GM23338 (cell line): ENCODE measurements around the gene PLEKHD1. TPM values are rescaled to one million over a fixed set of nuclear protein-coding genes. Genes with fewer than 3 reads are reported as not detected.

Experiments used
- ATAC-seq: fragments of 200-7000 bp; cut with Tn5 transposase; 3 replicates; pipeline ENCODE4 v1.9.1; 2020
- DNase-seq: peaks from one replicate; pipeline ENCODE4 v3.0.0-alpha.2; 2015; ENCODE audit warnings: low spot score
- H2AFZ ChIP-seq: fragments of 200-600 bp; sonication (generic); 2 replicates; pipeline ENCODE4 v1.8.0; 2016; ENCODE audit warnings: antibody characterized with exemption, mild to moderate bottlenecking, moderate library complexity
- H3F3A ChIP-seq: fragments of 200-600 bp; sonication (generic); replicated peaks from 2 replicates; pipeline ENCODE4 v1.8.0; 2017; ENCODE audit warnings: antibody characterized with exemption, mixed run types, low read depth
- H3K27ac ChIP-seq: fragments of 200-600 bp; sonication (generic); 2 replicates; pipeline ENCODE4 v1.6.1; 2016; ENCODE audit warnings: low read depth
- H3K27me3 ChIP-seq: fragments of 200-600 bp; sonication (generic); 2 replicates; pipeline ENCODE4 v1.8.0; 2016; ENCODE audit warnings: mild to moderate bottlenecking, mixed run types, moderate library complexity; ENCODE audit not compliant: insufficient read depth
- H3K36me3 ChIP-seq: fragments of 200-600 bp; sonication (generic); 2 replicates; pipeline ENCODE4 v1.8.0; 2016; ENCODE audit warnings: mild to moderate bottlenecking; ENCODE audit not compliant: insufficient read depth
- H3K4me1 ChIP-seq: fragments of 200-600 bp; sonication (generic); 2 replicates; pipeline ENCODE4 v1.8.0; 2016; ENCODE audit warnings: mild to moderate bottlenecking, moderate library complexity; ENCODE audit not compliant: insufficient read depth
- H3K4me2 ChIP-seq: fragments of 200-600 bp; sonication (generic); 2 replicates; pipeline ENCODE4 v1.7.1; 2017; ENCODE audit warnings: mixed run types
- H3K4me3 ChIP-seq: fragments of 200-600 bp; sonication (generic); 2 replicates; pipeline ENCODE4 v1.6.1; 2016; ENCODE audit warnings: mixed run types
- H3K79me2 ChIP-seq: fragments of 200-600 bp; sonication (generic); replicated peaks from 2 replicates; pipeline ENCODE4 v1.8.0; 2017; ENCODE audit warnings: mild to moderate bottlenecking; ENCODE audit not compliant: insufficient read depth
- H3K9me2 ChIP-seq: fragments of 200-600 bp; sonication (generic); 2 replicates; pipeline ENCODE4 v1.8.0; 2017; ENCODE audit not compliant: insufficient read depth
- H4K20me1 ChIP-seq: fragments of 200-600 bp; sonication (generic); replicated peaks from 2 replicates; pipeline ENCODE4 v1.8.0; 2017; ENCODE audit warnings: mild to moderate bottlenecking; ENCODE audit not compliant: insufficient read depth
- H3K27ac Mint-ChIP-seq: 2 replicates; pipeline ENCODE4 v1.8.0; 2020; ENCODE audit warnings: inconsistent platforms, mild to moderate bottlenecking, moderate library complexity, mixed read lengths
- H3K27me3 Mint-ChIP-seq: 3 replicates; pipeline ENCODE4 v1.8.0; 2022; ENCODE audit warnings: low read depth, mild to moderate bottlenecking, moderate library complexity, mixed read lengths, inconsistent platforms; ENCODE audit not compliant: insufficient read depth, poor library complexity
- H3K36me3 Mint-ChIP-seq: 3 replicates; pipeline ENCODE4 v1.8.0; 2021; ENCODE audit warnings: low read depth, mild to moderate bottlenecking, inconsistent platforms, moderate library complexity, mixed read lengths
- H3K4me1 Mint-ChIP-seq: 3 replicates; pipeline ENCODE4 v1.8.0; 2020; ENCODE audit warnings: mild to moderate bottlenecking, inconsistent platforms, mixed read lengths
- H3K4me3 Mint-ChIP-seq: 3 replicates; pipeline ENCODE4 v1.8.0; 2021; ENCODE audit warnings: moderate library complexity, mild to moderate bottlenecking, inconsistent platforms, mixed read lengths
- H3K9me3 Mint-ChIP-seq: 3 replicates; pipeline ENCODE4 v1.8.0; 2020; ENCODE audit warnings: moderate library complexity, mild to moderate bottlenecking, inconsistent platforms, mixed read lengths
- CREB1 ChIP-seq: fragments of 250-450 bp; sonication (Bioruptor Pico); IDR thresholded peaks from 2 replicates; pipeline ENCODE4 v1.5.0; 2020; ENCODE audit warnings: low read depth, mild to moderate bottlenecking, moderate library complexity
- CTCF ChIP-seq, 2 experiments: fragments of 200-600 bp in 1 of 2; sonication (generic) in 1 of 2; conservative IDR thresholded peaks; 2 replicates each; pipeline versions ENCODE4 v1.5.1 to v1.6.1; 2016 to 2017; ENCODE audit warnings: antibody characterized with exemption in 2 of 2, low read depth in 2 of 2, mild to moderate bottlenecking in 2 of 2, moderate library complexity in 1 of 2
- EZH2phosphoT487 ChIP-seq: fragments of 200-600 bp; sonication (generic); IDR thresholded peaks from one replicate; pipeline ENCODE4 v1.8.1; 2018; ENCODE audit warnings: antibody characterized with exemption; ENCODE audit not compliant: unreplicated experiment
- NANOG ChIP-seq: IDR thresholded peaks from 2 replicates; pipeline ENCODE4 v1.6.1; 2016; ENCODE audit warnings: antibody characterized with exemption, borderline replicate concordance
- POLR2AphosphoS5 ChIP-seq: IDR thresholded peaks from 2 replicates; pipeline ENCODE4 v1.6.1; 2016; ENCODE audit warnings: antibody characterized with exemption, low read depth
- ZNF331 ChIP-seq: fragments of 250-450 bp; sonication (Bioruptor Pico); IDR thresholded peaks from 2 replicates; pipeline ENCODE4 v1.5.0; 2020; ENCODE audit warnings: low read depth, mild to moderate bottlenecking, moderate library complexity
- polyA plus RNA-seq: library from polyadenylated mRNA; unstranded; fragments of >200 nt; fragmentation: Nextera tagmentation; extraction: Ambion mirVana; gene quantifications from 2 replicates; pipeline ENCODE4 v1.2.1, GENCODE V29; 2016
- total RNA-seq: library from RNA; depleted of rRNA; stranded (reverse); fragments of >200 nt; shearing (Covaris generic); gene quantifications from 2 replicates; pipeline ENCODE4 v1.2.3, GENCODE V29; 2014
- TF ChIP-seq, protein P1 (sequence below): fragments of 250-450 bp; sonication (Bioruptor Pico); IDR thresholded peaks from 2 replicates; pipeline ENCODE4 v1.5.0; 2020; ENCODE audit warnings: mild to moderate bottlenecking, moderate library complexity

PLEKHD1 gene
- total and polyA plus RNA-seq, 2 experiments from 2014 or later: 0.19 to 0.28 TPM

- TF ChIP-seq, protein P1, sequence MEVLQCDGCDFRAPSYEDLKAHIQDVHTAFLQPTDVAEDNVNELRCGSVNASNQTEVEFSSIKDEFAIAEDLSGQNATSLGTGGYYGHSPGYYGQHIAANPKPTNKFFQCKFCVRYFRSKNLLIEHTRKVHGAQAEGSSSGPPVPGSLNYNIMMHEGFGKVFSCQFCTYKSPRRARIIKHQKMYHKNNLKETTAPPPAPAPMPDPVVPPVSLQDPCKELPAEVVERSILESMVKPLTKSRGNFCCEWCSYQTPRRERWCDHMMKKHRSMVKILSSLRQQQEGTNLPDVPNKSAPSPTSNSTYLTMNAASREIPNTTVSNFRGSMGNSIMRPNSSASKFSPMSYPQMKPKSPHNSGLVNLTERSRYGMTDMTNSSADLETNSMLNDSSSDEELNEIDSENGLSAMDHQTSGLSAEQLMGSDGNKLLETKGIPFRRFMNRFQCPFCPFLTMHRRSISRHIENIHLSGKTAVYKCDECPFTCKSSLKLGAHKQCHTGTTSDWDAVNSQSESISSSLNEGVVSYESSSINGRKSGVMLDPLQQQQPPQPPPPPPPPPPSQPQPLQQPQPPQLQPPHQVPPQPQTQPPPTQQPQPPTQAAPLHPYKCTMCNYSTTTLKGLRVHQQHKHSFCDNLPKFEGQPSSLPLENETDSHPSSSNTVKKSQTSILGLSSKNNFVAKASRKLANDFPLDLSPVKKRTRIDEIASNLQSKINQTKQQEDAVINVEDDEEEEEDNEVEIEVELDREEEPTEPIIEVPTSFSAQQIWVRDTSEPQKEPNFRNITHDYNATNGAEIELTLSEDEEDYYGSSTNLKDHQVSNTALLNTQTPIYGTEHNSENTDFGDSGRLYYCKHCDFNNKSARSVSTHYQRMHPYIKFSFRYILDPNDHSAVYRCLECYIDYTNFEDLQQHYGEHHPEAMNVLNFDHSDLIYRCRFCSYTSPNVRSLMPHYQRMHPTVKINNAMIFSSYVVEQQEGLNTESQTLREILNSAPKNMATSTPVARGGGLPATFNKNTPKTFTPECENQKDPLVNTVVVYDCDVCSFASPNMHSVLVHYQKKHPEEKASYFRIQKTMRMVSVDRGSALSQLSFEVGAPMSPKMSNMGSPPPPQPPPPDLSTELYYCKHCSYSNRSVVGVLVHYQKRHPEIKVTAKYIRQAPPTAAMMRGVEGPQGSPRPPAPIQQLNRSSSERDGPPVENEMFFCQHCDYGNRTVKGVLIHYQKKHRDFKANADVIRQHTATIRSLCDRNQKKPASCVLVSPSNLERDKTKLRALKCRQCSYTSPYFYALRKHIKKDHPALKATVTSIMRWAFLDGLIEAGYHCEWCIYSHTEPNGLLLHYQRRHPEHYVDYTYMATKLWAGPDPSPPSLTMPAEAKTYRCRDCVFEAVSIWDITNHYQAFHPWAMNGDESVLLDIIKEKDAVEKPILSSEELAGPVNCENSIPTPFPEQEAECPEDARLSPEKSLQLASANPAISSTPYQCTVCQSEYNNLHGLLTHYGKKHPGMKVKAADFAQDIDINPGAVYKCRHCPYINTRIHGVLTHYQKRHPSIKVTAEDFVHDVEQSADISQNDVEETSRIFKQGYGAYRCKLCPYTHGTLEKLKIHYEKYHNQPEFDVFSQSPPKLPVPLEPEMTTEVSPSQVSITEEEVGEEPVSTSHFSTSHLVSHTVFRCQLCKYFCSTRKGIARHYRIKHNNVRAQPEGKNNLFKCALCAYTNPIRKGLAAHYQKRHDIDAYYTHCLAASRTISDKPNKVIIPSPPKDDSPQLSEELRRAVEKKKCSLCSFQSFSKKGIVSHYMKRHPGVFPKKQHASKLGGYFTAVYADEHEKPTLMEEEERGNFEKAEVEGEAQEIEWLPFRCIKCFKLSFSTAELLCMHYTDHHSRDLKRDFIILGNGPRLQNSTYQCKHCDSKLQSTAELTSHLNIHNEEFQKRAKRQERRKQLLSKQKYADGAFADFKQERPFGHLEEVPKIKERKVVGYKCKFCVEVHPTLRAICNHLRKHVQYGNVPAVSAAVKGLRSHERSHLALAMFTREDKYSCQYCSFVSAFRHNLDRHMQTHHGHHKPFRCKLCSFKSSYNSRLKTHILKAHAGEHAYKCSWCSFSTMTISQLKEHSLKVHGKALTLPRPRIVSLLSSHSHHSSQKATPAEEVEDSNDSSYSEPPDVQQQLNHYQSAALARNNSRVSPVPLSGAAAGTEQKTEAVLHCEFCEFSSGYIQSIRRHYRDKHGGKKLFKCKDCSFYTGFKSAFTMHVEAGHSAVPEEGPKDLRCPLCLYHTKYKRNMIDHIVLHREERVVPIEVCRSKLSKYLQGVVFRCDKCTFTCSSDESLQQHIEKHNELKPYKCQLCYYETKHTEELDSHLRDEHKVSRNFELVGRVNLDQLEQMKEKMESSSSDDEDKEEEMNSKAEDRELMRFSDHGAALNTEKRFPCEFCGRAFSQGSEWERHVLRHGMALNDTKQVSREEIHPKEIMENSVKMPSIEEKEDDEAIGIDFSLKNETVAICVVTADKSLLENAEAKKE: no peak
- no peak for TF ChIP-seq POLR2AphosphoS5
- no peak for TF ChIP-seq ZNF331
- TF ChIP-seq CREB1 (CRISPR knock-in tag): no peak
Observed at GRCh38 chr14:69499436-69499835, 14.9 kb downstream of the PLEKHD1 start (continued).

DNA sequence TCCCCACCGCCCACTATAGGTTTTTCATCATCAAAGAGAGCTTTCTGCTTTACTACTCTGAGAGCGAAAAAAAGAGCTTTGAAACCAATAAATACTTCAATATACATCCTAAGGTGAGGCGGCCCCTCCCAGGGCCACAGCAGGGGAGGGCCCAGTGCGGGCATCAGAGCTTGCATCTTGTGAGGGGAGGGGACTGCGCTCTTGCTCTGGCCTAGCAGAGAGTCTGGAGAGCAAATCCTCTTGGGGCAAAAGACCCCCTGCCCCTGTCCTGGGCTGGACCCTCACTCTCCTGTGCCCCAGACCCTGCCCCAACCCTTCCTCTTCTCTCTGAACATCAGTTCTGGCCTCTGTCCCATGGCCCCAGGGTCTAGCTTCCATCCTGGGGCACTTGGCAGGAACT, 15.6 kb downstream of the PLEKHD1 start:
- Histone ChIP-seq H3K9me2 (no peaks in the 10 kb centered on the region), H3K4me1 (no peaks in the 10 kb centered on the region; the same call in 1 of the 2 replicates), H3K36me3 (no peaks in the 10 kb centered on the region), H3K27me3 (0 out of 2 replicates have a peak, but pooled peaks cover 4% of the 10 kb centered on the region), H3K4me3 (no peak overlapping the region), H3K79me2 (no peaks in the 10 kb centered on the region), H3F3A (no peaks in the 10 kb centered on the region), H3K27ac (no peak overlapping the region), H3K4me2 (no peak overlapping the region), H4K20me1 (no peaks in the 10 kb centered on the region), H2AFZ (no peak overlapping the region)
- TF ChIP-seq CREB1 (CRISPR knock-in tag) (no peak), NANOG (no peak), EZH2phosphoT487 (no peak), CTCF (conservative IDR thresholded peaks at IDR 0.05; ENCODE audit: low read depth in 2 of 2) (no peak)
- TF ChIP-seq, protein P1: no peak
- Mint-ChIP-seq H3K9me3 (no peaks in the 10 kb centered on the region), H3K27ac (no peak overlapping the region), H3K36me3 (no peaks in the 10 kb centered on the region), H3K27me3 (peaks cover 11% of the 10 kb centered on the region), H3K4me3 (no peak overlapping the region), H3K4me1 (peaks cover 15% of the 10 kb centered on the region; the same call in 2 of the 3 replicates)
- ATAC-seq (no peak), DNase-seq (no peak)
